Upper lobe of left lung (tissue), 4 donors: ENCODE results near the gene FAM83F.

Source experiments
- CTCF ChIP-seq, 6 experiments: fragments of 450-650 bp in 4 of 6; fragments of 200-600 bp in 2 of 6; sonication (generic) in 2 of 6; IDR thresholded peaks; one replicate each; pipeline ENCODE4 v1.5.1; 2016 to 2019; ENCODE audit warnings: antibody characterized with exemption in 6 of 6
- EP300 ChIP-seq, 4 donors: sonication (generic); formaldehyde crosslinking; IDR thresholded peaks; one replicate each; pipeline ENCODE4 v1.5.1; 2017; ENCODE audit warnings: antibody characterized with exemption in 4 of 4, control low read depth in 2 of 4
- POLR2A ChIP-seq, 4 donors: fragments of 450-650 bp; IDR thresholded peaks; one replicate each; pipeline ENCODE4 v1.5.1; 2016 to 2017; ENCODE audit warnings: antibody characterized with exemption in 4 of 4, mild to moderate bottlenecking in 2 of 4
- POLR2AphosphoS5 ChIP-seq, 2 donors: sonication (generic); formaldehyde crosslinking; IDR thresholded peaks; one replicate each; pipeline ENCODE4 v1.5.1; 2017; ENCODE audit warnings: antibody characterized with exemption in 2 of 2

- no peak for TF ChIP-seq POLR2AphosphoS5 (IDR thresholded peaks at IDR 0.05)
- TF ChIP-seq POLR2A (IDR thresholded peaks at IDR 0.05) = no peak
- no peak for TF ChIP-seq CTCF (IDR thresholded peaks at IDR 0.05)
- TF ChIP-seq EP300 (IDR thresholded peaks at IDR 0.05) = no peak
Measured at GRCh38 chr22:40025856-40026255, 31.1 kb downstream of the FAM83F start.
